ENCODE measurements around the gene PANX1. TPM values are rescaled to one million over a fixed set of nuclear protein-coding genes. Genes with fewer than 3 reads are reported as not detected.

Gene PANX1
- total RNA-seq, 4 donors from 2014 or later = 16.7 to 77.6 (median 30.4) TPM

GRCh38 chr11:94103471-94103870 lies 25.2 kb upstream of the PANX1 start:
- no peak for DNase-seq (ENCODE audit: low spot score)
- ATAC-seq (ENCODE audit: low FRiP score) = no peak
- no peak for TF ChIP-seq CTCF (IDR thresholded peaks at IDR 0.05)

GRCh38 chr11:94104734-94105133 lies 23.9 kb upstream of the PANX1 start:
- ATAC-seq (ENCODE audit: low FRiP score) = no peak
- DNase-seq (ENCODE audit: low spot score) = no peak
- TF ChIP-seq CTCF (IDR thresholded peaks at IDR 0.05) = no peak

- DNase-seq (ENCODE audit: low spot score) (no peak), ATAC-seq (ENCODE audit: low FRiP score) (no peak)
- no peak for TF ChIP-seq CTCF (IDR thresholded peaks at IDR 0.05)
Observed at GRCh38 chr11:94106716-94107115, 21.9 kb upstream of the PANX1 start.

GRCh38 chr11:94107363-94107762 lies 21.3 kb upstream of the PANX1 start:
- DNase-seq (ENCODE audit: low spot score) = no peak
- ATAC-seq (ENCODE audit: low FRiP score) = no peak
- no peak for TF ChIP-seq CTCF (IDR thresholded peaks at IDR 0.05)

GRCh38 chr11:94111241-94111640 lies 17.4 kb upstream of the PANX1 start:
- ATAC-seq (ENCODE audit: low FRiP score) (no peak), DNase-seq (ENCODE audit: low spot score) (no peak)
- no peak for TF ChIP-seq CTCF (IDR thresholded peaks at IDR 0.05)

- no peak for TF ChIP-seq CTCF (IDR thresholded peaks at IDR 0.05)
- DNase-seq (ENCODE audit: low spot score) = no peak
- no peak for ATAC-seq (ENCODE audit: low FRiP score)
Observed at GRCh38 chr11:94111660-94112059, 17.0 kb upstream of the PANX1 start.

GRCh38 chr11:94112206-94112953 lies 16.3 kb upstream of the PANX1 start:
- no peak for TF ChIP-seq CTCF (IDR thresholded peaks at IDR 0.05)
- no peak for ATAC-seq (ENCODE audit: low FRiP score)

More at GRCh38 chr11:94112206-94112953, 16.3 kb upstream of the PANX1 start:
- DNase-seq (ENCODE audit: low spot score) = no peak

All from omental fat pad (tissue), 4 donors.